Lung (tissue), 12 donors: ENCODE measurements around the gene ASTN1. TPM values are rescaled to one million over a fixed set of nuclear protein-coding genes. Genes with fewer than 3 reads are reported as not detected.
A peak's percentile ranks its signal among the peaks of the same experiment; 100 is the strongest.

ENCODE experiments used
- ATAC-seq: fragments of 200-7000 bp; cut with Tn5 transposase; one replicate; pipeline ENCODE4 v1.9.1; 2020; ENCODE audit warnings: moderate number of reproducible peaks; ENCODE audit not compliant: insufficient read depth, low FRiP score
- DNase-seq, 3 donors: peaks; one replicate each; pipeline ENCODE4 v3.0.0-alpha.2; 2013 to 2017
- H3K27ac ChIP-seq, 2 donors: one replicate each; pipeline ENCODE4 v1.5.1; 2013; ENCODE audit warnings: mild to moderate bottlenecking in 2 of 2, moderate library complexity in 2 of 2, control low read depth in 1 of 2, inconsistent platforms in 1 of 2, low read depth in 1 of 2, low read length in 1 of 2
- H3K27me3 ChIP-seq, 3 donors: one replicate each; pipeline ENCODE4 v1.5.1; 2013; ENCODE audit warnings: low read length in 2 of 3; ENCODE audit not compliant: control insufficient read depth in 3 of 3, insufficient read depth in 3 of 3
- H3K36me3 ChIP-seq, 4 donors: one replicate each; pipeline ENCODE4 v1.5.1; 2013; ENCODE audit warnings: low read length in 4 of 4, mild to moderate bottlenecking in 1 of 4, moderate library complexity in 1 of 4; ENCODE audit not compliant: control insufficient read depth in 4 of 4, insufficient read depth in 4 of 4
- H3K4me1 ChIP-seq, 5 donors: one replicate each; pipeline ENCODE4 v1.5.1; 2013; ENCODE audit warnings: low read length in 5 of 5, mild to moderate bottlenecking in 2 of 5, moderate library complexity in 1 of 5; ENCODE audit not compliant: control insufficient read depth in 5 of 5, insufficient read depth in 5 of 5
- H3K4me3 ChIP-seq: one replicate; pipeline ENCODE4 v1.5.1; 2013; ENCODE audit warnings: mild to moderate bottlenecking, control low read depth, moderate library complexity
- H3K9ac ChIP-seq, 2 donors: one replicate each; pipeline ENCODE4 v1.5.1; 2013; ENCODE audit warnings: low read length in 2 of 2, control low read depth in 1 of 2; ENCODE audit not compliant: insufficient read depth in 1 of 2
- H3K9me3 ChIP-seq, 4 donors: one replicate each; pipeline ENCODE4 v1.5.1; 2013; ENCODE audit warnings: low read length in 3 of 4, mild to moderate bottlenecking in 1 of 4, moderate library complexity in 1 of 4; ENCODE audit not compliant: control insufficient read depth in 4 of 4, insufficient read depth in 3 of 4
- CTCF ChIP-seq: IDR thresholded peaks from 2 replicates; pipeline ENCODE4 v1.5.1; 2012; ENCODE audit warnings: mild to moderate bottlenecking; ENCODE audit errors: control extremely low read depth, extremely low read depth
- WGBS, 2 donors: extraction: QIAGEN DNeasy Blood & Tissue Kit; methylation state at CpG; one replicate each; pipeline ENCODE4 v1.1.7; 2013; 5-methylcytosine and 5-hydroxymethylcytosine counted together
- polyA plus RNA-seq, 2 donors: library from polyadenylated mRNA; stranded (reverse); fragments of 200-250 nt; gene quantifications; one replicate each; pipeline ENCODE4 v1.2.1, GENCODE V29; 2013
- total RNA-seq, 2 donors: library from RNA; depleted of rRNA in 1 of 2; stranded (reverse); fragments of >200 nt in 1 of 2; gene quantifications; one replicate each; pipeline ENCODE4 v1.2.1, GENCODE V29; 2014 to 2021
- donor health status: control.
- donor health status: control.
- donor health status: Bipolar disorder and iron deficiency.
- donor health status: healthy.
- donor health status: DM: yes; HTN: yes; CAD: no.

Gene ASTN1
- total and polyA plus RNA-seq, 4 donors, result 0.03 to 3.6 (median 0.08) TPM

- H3K4me3 ChIP-seq, result no peak overlapping the region
- peak; percentile 78 for ATAC-seq
- 50 to 70% methylated on average over 3 of the region's 3 CpGs for WGBS, 2 donors
Observed at GRCh38 chr1:177209357-177209756, 44.8 kb upstream of the ASTN1 start.

GRCh38 chr1:177208920-177209319 is 44.4 kb upstream of the ASTN1 start:
- Histone ChIP-seq H3K27ac (no peak overlapping the region), H3K27me3 (no peaks in the 10 kb centered on the region), H3K4me1 (peaks cover 0 to 32% (median 10%) of the 10 kb centered on the region in 5 donors), H3K9ac (no peak overlapping the region), H3K9me3 (no peaks in the 10 kb centered on the region), H3K4me3 (no peak overlapping the region), H3K36me3 (no peaks in the 10 kb centered on the region)
- no peak for TF ChIP-seq CTCF
- peak; percentile 20 for ATAC-seq
- WGBS, 2 donors, result 70 to 85% methylated on average over 4 of the region's 4 CpGs
- DNase-seq, result no peak

More at GRCh38 chr1:177209357-177209756, 44.8 kb upstream of the ASTN1 start:
- Histone ChIP-seq H3K27me3 (no peaks in the 10 kb centered on the region), H3K27ac (peak overlapping the region in 1 of 2 donors; percentile 46), H3K36me3 (no peaks in the 10 kb centered on the region), H3K4me1 (peaks cover 0 to 32% (median 10%) of the 10 kb centered on the region in 5 donors), H3K9me3 (no peaks in the 10 kb centered on the region), H3K9ac (no peak overlapping the region)
- no peak for TF ChIP-seq CTCF
- DNase-seq, result peak; percentile 95 to 99 (median 99)

GRCh38 chr1:177206831-177207355 is 42.4 kb upstream of the ASTN1 start:
- DNase-seq, result peak in 1 of 3 donors; percentile 29
- no peak for TF ChIP-seq CTCF
- Histone ChIP-seq H3K9me3 (no peaks in the 10 kb centered on the region), H3K36me3 (no peaks in the 10 kb centered on the region), H3K27me3 (no peaks in the 10 kb centered on the region), H3K27ac (no peak overlapping the region), H3K4me1 (peaks cover 0 to 32% (median 10%) of the 10 kb centered on the region in 5 donors), H3K4me3 (no peak overlapping the region), H3K9ac (no peak overlapping the region)
- no peak for ATAC-seq

GRCh38 chr1:177200290-177200689 is 35.8 kb upstream of the ASTN1 start:
- Histone ChIP-seq H3K9ac (no peak overlapping the region), H3K4me3 (no peak overlapping the region), H3K36me3 (no peaks in the 10 kb centered on the region), H3K9me3 (no peaks in the 10 kb centered on the region), H3K4me1 (no peaks in the 10 kb centered on the region), H3K27me3 (no peaks in the 10 kb centered on the region), H3K27ac (no peak overlapping the region)
- DNase-seq, result no peak
- TF ChIP-seq CTCF, result no peak
- no peak for ATAC-seq
- 79 to 86% methylated on average over 4 of the region's 4 CpGs for WGBS, 2 donors
